ENCODE data around the gene SGMS1.

Gene SGMS1

DNA sequence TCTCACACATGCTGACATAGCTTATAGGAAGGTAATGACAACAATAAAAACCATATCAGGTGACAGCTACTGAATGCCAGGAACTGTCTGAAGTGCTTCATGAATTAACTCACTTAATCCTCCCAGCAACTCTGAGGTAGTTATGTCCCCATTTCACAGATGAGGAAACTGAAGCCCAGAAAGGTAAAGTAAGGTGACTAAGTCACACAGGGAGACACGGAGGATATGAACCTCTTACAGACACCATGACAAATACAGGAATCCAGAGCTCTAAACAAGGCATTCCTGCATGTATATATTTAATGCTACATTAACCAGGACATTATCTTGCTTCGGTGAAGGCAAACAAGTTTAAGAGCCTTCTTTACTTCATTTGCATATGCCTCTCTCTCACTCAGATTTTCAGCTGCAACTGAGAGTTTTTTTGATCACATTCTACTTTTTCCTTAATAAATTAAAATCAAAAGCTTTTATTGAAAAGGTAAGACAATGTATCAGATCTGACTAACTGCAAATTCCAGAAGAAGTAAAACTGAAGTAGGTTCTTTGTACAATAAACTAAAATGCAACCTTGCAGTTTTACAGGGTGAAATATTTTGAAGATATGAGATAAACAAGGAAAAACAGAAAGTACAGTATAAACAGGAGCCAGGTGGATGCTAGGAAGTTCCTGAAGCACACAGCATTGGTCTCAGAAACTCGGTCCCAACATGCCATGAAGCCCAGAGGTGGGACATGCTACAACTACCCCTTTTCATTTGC is 79.5 kb downstream of the SGMS1 start:
- no peak for ATAC-seq
- TF ChIP-seq ZNF8 (CRISPR knock-in tag; IDR thresholded peaks at IDR 0.05) (no peak), ISL1 (CRISPR knock-in tag; IDR thresholded peaks at IDR 0.05) (no peak), GLIS3 (CRISPR knock-in tag; IDR thresholded peaks at IDR 0.05) (no peak)

DNA sequence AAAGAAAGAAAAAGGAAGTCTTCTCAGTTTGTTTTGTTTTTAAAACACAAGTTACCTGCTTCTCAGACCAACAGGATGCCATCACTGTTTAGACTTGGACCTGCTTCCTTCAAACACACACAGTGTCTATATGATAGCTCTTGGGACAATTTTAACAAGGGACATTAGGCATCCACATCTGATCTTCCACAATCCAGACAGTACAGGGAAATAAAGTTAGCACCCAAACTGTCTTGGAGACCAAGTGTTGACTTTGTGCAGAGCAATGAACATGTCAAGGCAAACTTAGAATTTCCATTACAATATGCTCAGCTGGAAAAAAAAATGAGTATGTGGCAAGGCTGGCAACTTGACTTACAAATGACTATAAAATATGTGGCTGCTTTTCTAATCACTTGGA is 80.9 kb downstream of the SGMS1 start:
- no peak for ATAC-seq
- TF ChIP-seq ZNF70 (CRISPR knock-in tag; IDR thresholded peaks at IDR 0.05) = no peak
- TF ChIP-seq TOX (CRISPR knock-in tag; IDR thresholded peaks at IDR 0.05; ENCODE audit: borderline replicate concordance) = no peak
- no peak for TF ChIP-seq PATZ1 (CRISPR knock-in tag; IDR thresholded peaks at IDR 0.05; ENCODE audit: borderline replicate concordance)
- TF ChIP-seq, protein P1, sequence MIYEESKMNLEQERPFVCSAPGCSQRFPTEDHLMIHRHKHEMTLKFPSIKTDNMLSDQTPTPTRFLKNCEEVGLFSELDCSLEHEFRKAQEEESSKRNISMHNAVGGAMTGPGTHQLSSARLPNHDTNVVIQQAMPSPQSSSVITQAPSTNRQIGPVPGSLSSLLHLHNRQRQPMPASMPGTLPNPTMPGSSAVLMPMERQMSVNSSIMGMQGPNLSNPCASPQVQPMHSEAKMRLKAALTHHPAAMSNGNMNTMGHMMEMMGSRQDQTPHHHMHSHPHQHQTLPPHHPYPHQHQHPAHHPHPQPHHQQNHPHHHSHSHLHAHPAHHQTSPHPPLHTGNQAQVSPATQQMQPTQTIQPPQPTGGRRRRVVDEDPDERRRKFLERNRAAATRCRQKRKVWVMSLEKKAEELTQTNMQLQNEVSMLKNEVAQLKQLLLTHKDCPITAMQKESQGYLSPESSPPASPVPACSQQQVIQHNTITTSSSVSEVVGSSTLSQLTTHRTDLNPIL (CRISPR knock-in tag; IDR thresholded peaks at IDR 0.05; ENCODE audit: low read depth) = no peak
- TF ChIP-seq BACH2 (CRISPR knock-in tag; IDR thresholded peaks at IDR 0.05; ENCODE audit: borderline replicate concordance) = no peak
- no peak for TF ChIP-seq ESRRG (CRISPR knock-in tag; IDR thresholded peaks at IDR 0.05)
- no peak for TF ChIP-seq ISL1 (CRISPR knock-in tag; IDR thresholded peaks at IDR 0.05)
- TF ChIP-seq ZC3H10 (CRISPR knock-in tag; IDR thresholded peaks at IDR 0.05) = no peak
- no peak for TF ChIP-seq POU6F1 (CRISPR knock-in tag; IDR thresholded peaks at IDR 0.05; ENCODE audit: borderline replicate concordance, low read depth)
- no peak for TF ChIP-seq ZFP3 (CRISPR knock-in tag; IDR thresholded peaks at IDR 0.05)
- TF ChIP-seq TSHZ2 (CRISPR knock-in tag; IDR thresholded peaks at IDR 0.05) = no peak
- no peak for TF ChIP-seq ZNF565 (CRISPR knock-in tag; conservative IDR thresholded peaks at IDR 0.05; ENCODE audit: low read depth)

- ATAC-seq = no peak
- TF ChIP-seq CSDC2 (CRISPR knock-in tag; IDR thresholded peaks at IDR 0.05) = no peak
- no peak for TF ChIP-seq SNAI2 (CRISPR knock-in tag; IDR thresholded peaks at IDR 0.05)
- no peak for TF ChIP-seq ARNTL (CRISPR knock-in tag; IDR thresholded peaks at IDR 0.05; ENCODE audit: borderline replicate concordance, low read depth)
- no peak for TF ChIP-seq ISL1 (CRISPR knock-in tag; IDR thresholded peaks at IDR 0.05)
These were observed 81.8 kb downstream of the SGMS1 start for GRCh38 chr10:50541921-50542320.

DNA sequence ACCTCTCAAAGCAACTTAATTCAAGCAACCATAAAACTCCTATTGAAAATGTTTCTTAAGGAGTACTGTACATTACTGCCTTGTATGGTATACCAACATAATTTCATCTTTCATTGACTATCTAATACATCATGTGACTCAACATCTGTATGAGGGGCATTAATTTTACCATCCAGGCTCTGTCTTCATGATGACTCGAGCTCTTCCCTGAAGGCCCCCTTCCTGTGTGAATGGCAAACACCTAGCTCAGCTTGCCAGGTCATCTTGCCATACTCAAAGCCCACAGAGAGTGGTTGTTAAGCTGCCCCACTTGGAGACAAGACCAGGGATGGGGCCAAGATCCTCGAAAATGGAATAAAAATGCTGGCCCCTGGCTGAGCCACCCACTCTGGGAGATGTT is 82.4 kb downstream of the SGMS1 start:
- ATAC-seq = no peak
- TF ChIP-seq ESRRG (CRISPR knock-in tag; IDR thresholded peaks at IDR 0.05) = no peak
- no peak for TF ChIP-seq ZNF70 (CRISPR knock-in tag; IDR thresholded peaks at IDR 0.05)
- no peak for TF ChIP-seq POU6F1 (CRISPR knock-in tag; IDR thresholded peaks at IDR 0.05; ENCODE audit: borderline replicate concordance, low read depth)
- TF ChIP-seq, protein P1 (CRISPR knock-in tag; IDR thresholded peaks at IDR 0.05; ENCODE audit: low read depth) = no peak
- no peak for TF ChIP-seq PPARA (CRISPR knock-in tag; IDR thresholded peaks at IDR 0.05; ENCODE audit: borderline replicate concordance)
- TF ChIP-seq ZNF565 (CRISPR knock-in tag; conservative IDR thresholded peaks at IDR 0.05; ENCODE audit: low read depth) = no peak
- no peak for TF ChIP-seq TOX (CRISPR knock-in tag; IDR thresholded peaks at IDR 0.05; ENCODE audit: borderline replicate concordance)
- no peak for TF ChIP-seq OSR1 (CRISPR knock-in tag; IDR thresholded peaks at IDR 0.05)
- no peak for TF ChIP-seq CSDC2 (CRISPR knock-in tag; IDR thresholded peaks at IDR 0.05)
- TF ChIP-seq TSHZ2 (CRISPR knock-in tag; IDR thresholded peaks at IDR 0.05) = no peak
- TF ChIP-seq SNAI2 (CRISPR knock-in tag; IDR thresholded peaks at IDR 0.05) = no peak
- no peak for TF ChIP-seq RARB (CRISPR knock-in tag; IDR thresholded peaks at IDR 0.05)
- TF ChIP-seq BACH2 (CRISPR knock-in tag; IDR thresholded peaks at IDR 0.05; ENCODE audit: borderline replicate concordance) = no peak
- no peak for TF ChIP-seq TCF4 (CRISPR knock-in tag; IDR thresholded peaks at IDR 0.05; ENCODE audit: borderline replicate concordance)

Measured in SK-N-SH treated with all-trans-retinoic acid at 6 μM for 48 hours (cell line).